Hepatocyte (in vitro differentiated cells): ENCODE data around the gene NLRP7.

ENCODE experiments used
- EZH2 ChIP-seq: fragments of 200-600 bp; sonication (generic); IDR thresholded peaks from 2 replicates; pipeline ENCODE4 v1.6.1; 2016; ENCODE audit warnings: antibody characterized with exemption, mild to moderate bottlenecking, borderline replicate concordance
- EZH2phosphoT487 ChIP-seq: fragments of 200-600 bp; sonication (generic); IDR thresholded peaks from one replicate; pipeline ENCODE4 v1.6.1; 2018; ENCODE audit warnings: antibody characterized with exemption, mild to moderate bottlenecking, low read depth, moderate library complexity; ENCODE audit not compliant: unreplicated experiment, severe bottlenecking
- TF ChIP-seq, protein P1 (sequence below): fragments of 200-600 bp; sonication (generic); IDR thresholded peaks from 2 replicates; pipeline ENCODE4 v1.5.1; 2016; ENCODE audit warnings: antibody characterized with exemption, mild to moderate bottlenecking; ENCODE audit not compliant: poor library complexity

DNA sequence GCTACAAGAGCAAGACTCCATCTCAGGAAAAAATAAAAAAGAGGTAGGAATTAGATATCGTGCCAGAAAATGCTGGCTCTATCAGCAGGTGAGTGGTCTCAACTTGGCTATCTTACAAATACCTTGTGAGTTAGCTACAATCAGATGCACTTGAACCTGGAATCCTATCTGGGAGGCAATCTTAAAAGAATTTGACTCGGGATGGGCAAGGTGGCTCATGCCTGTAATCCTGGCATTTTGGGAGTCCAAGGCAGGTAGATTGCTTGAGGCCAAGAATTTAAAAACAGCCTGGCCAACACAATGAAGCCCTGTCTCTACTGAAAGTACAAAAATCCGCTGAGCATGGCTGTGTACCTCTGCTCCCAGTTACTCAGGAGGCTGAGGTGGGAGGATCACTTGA is 48.2 kb upstream of the NLRP7 start:
- TF ChIP-seq, protein P1, sequence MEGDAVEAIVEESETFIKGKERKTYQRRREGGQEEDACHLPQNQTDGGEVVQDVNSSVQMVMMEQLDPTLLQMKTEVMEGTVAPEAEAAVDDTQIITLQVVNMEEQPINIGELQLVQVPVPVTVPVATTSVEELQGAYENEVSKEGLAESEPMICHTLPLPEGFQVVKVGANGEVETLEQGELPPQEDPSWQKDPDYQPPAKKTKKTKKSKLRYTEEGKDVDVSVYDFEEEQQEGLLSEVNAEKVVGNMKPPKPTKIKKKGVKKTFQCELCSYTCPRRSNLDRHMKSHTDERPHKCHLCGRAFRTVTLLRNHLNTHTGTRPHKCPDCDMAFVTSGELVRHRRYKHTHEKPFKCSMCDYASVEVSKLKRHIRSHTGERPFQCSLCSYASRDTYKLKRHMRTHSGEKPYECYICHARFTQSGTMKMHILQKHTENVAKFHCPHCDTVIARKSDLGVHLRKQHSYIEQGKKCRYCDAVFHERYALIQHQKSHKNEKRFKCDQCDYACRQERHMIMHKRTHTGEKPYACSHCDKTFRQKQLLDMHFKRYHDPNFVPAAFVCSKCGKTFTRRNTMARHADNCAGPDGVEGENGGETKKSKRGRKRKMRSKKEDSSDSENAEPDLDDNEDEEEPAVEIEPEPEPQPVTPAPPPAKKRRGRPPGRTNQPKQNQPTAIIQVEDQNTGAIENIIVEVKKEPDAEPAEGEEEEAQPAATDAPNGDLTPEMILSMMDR, result no peak
- TF ChIP-seq EZH2, result no peak
- TF ChIP-seq EZH2phosphoT487, result no peak
